HG03280 (cell line): ENCODE data around the gene IDH3G.
"Not testable (repeated sequence)": the region's sequence is repeated elsewhere in the genome, so short reads cannot be mapped to it uniquely, and the experiment has no call there.

Experiments
- ATAC-seq: cut with Tn5 transposase; IDR thresholded peaks from one replicate; pipeline ENCODE4 v1.9.1; 2021; ENCODE audit warnings: mild to moderate bottlenecking, moderate library complexity; ENCODE audit not compliant: unreplicated experiment

Gene IDH3G

GRCh38 chrX:153794018-153794896 is at the start of gene IDH3G, which contains the start of gene SSR4:
Gene IDH3G (minus strand): TSS chrX:153794375. CDS start chrX:153794326, 49 bp downstream.
Gene SSR4 (plus strand): TSS chrX:153794668. CDS start chrX:153794688, 20 bp downstream.
- peak; percentile 88 for ATAC-seq

GRCh38 chrX:153836921-153837320 is 42.7 kb upstream of the IDH3G start:
- no peak for ATAC-seq

- no peak for ATAC-seq
These were observed 38.6 kb upstream of the IDH3G start for GRCh38 chrX:153832728-153833127.

GRCh38 chrX:153831429-153832150 is 37.4 kb upstream of the IDH3G start:
- ATAC-seq, result no peak

- ATAC-seq, result no peak
These were observed 36.7 kb upstream of the IDH3G start for GRCh38 chrX:153830640-153831428.

GRCh38 chrX:153829799-153830639 is 35.8 kb upstream of the IDH3G start, which contains the start of gene PDZD4:
Gene PDZD4 (minus strand): TSS chrX:153830544. CDS start chrX:153830298, 246 bp downstream.
- no peak for ATAC-seq

GRCh38 chrX:153829549-153829798 is 35.3 kb upstream of the IDH3G start:
- no peak for ATAC-seq

- no peak for ATAC-seq
These were observed 34.8 kb upstream of the IDH3G start for GRCh38 chrX:153828723-153829548.

GRCh38 chrX:153828308-153828707 is 34.1 kb upstream of the IDH3G start:
- no peak for ATAC-seq

- no peak for ATAC-seq
These were observed 33.7 kb upstream of the IDH3G start for GRCh38 chrX:153827903-153828302.

- ATAC-seq, result no peak
These were observed 32.8 kb upstream of the IDH3G start for GRCh38 chrX:153827016-153827415.

- ATAC-seq, result no peak
These were observed 30.9 kb upstream of the IDH3G start for GRCh38 chrX:153825042-153825441.

GRCh38 chrX:153824348-153824747 is 30.2 kb upstream of the IDH3G start:
- no peak for ATAC-seq

GRCh38 chrX:153821066-153821465 is 26.9 kb upstream of the IDH3G start:
- no peak for ATAC-seq

GRCh38 chrX:153820601-153821000 is 26.4 kb upstream of the IDH3G start:
- no peak for ATAC-seq

GRCh38 chrX:153819384-153820040 is 25.3 kb upstream of the IDH3G start:
- no peak for ATAC-seq

GRCh38 chrX:153818571-153819383 is 24.6 kb upstream of the IDH3G start:
- ATAC-seq, result no peak

- not testable (repeated sequence) for ATAC-seq
These were observed 23.9 kb upstream of the IDH3G start for GRCh38 chrX:153818064-153818463.
